GM12875 (cell line): ENCODE results near the gene WTAP.
A peak's percentile ranks its signal among the peaks of the same experiment; 100 is the strongest.
"Not testable (repeated sequence)": the region's sequence is repeated elsewhere in the genome, so short reads cannot be mapped to it uniquely, and the experiment has no call there.

ENCODE experiments used
- H3K4me3 ChIP-seq: one replicate; pipeline ENCODE4 v1.5.1; 2011; ENCODE audit warnings: low read depth, low read length, control low read depth
- TF ChIP-seq, protein P1 (sequence below): IDR thresholded peaks from 2 replicates; pipeline ENCODE4 v1.5.1; 2011; ENCODE audit warnings: low read depth, mild to moderate bottlenecking, control low read depth, inconsistent platforms, low read length, moderate library complexity, borderline replicate concordance; ENCODE audit not compliant: insufficient read depth

WTAP gene

GRCh38 chr6:159693894-159694545 is 33.3 kb upstream of the WTAP start:
- peak overlapping the region; percentile 72 for H3K4me3 ChIP-seq

GRCh38 chr6:159695984-159696383 is 31.3 kb upstream of the WTAP start:
- TF ChIP-seq, protein P1, sequence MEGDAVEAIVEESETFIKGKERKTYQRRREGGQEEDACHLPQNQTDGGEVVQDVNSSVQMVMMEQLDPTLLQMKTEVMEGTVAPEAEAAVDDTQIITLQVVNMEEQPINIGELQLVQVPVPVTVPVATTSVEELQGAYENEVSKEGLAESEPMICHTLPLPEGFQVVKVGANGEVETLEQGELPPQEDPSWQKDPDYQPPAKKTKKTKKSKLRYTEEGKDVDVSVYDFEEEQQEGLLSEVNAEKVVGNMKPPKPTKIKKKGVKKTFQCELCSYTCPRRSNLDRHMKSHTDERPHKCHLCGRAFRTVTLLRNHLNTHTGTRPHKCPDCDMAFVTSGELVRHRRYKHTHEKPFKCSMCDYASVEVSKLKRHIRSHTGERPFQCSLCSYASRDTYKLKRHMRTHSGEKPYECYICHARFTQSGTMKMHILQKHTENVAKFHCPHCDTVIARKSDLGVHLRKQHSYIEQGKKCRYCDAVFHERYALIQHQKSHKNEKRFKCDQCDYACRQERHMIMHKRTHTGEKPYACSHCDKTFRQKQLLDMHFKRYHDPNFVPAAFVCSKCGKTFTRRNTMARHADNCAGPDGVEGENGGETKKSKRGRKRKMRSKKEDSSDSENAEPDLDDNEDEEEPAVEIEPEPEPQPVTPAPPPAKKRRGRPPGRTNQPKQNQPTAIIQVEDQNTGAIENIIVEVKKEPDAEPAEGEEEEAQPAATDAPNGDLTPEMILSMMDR = no peak
- H3K4me3 ChIP-seq = no peak overlapping the region

More at GRCh38 chr6:159693894-159694545, 33.3 kb upstream of the WTAP start:
- TF ChIP-seq, protein P1 = no peak

- TF ChIP-seq, protein P1 = no peak
- H3K4me3 ChIP-seq = no peak overlapping the region
Observed at GRCh38 chr6:159700970-159701369, 26.3 kb upstream of the WTAP start.

DNA sequence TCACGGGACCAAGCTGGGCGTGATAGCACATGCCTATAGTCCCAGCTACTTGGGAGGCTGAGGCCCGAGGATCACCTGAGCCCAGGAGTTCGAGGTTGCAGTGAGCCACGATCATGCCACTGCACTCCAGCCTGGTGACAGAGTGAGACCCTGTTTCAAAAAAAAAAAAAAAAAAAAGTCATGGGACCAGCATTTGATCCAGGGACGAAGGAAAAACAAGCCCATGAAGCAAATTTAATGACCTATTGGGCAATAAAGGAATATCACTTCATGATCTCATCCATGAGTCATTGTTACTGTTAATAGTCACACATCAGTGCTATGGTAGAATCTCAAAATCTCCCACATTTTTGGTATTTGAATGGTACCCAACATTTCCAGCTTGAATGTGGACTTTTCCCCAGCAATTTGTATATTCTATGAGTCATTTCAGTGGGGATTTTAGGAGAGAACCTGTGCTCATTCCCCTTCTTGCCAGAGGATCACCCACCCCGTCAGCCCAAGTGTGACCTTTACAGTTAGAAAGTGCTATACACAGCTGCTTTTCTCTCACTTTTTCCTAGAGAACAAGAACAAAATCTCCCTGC is 25.8 kb upstream of the WTAP start:
- TF ChIP-seq, protein P1 = no peak
- no peak overlapping the region for H3K4me3 ChIP-seq

- not testable (repeated sequence) for H3K4me3 ChIP-seq
Observed at GRCh38 chr6:159710603-159711002, 16.7 kb upstream of the WTAP start.

GRCh38 chr6:159712389-159712788 is 14.9 kb upstream of the WTAP start:
- H3K4me3 ChIP-seq = not testable (repeated sequence)

- TF ChIP-seq, protein P1 = no peak
- H3K4me3 ChIP-seq = no peak overlapping the region
Observed at GRCh38 chr6:159713984-159714383, 13.3 kb upstream of the WTAP start.

- TF ChIP-seq, protein P1 = no peak
- H3K4me3 ChIP-seq = no peak overlapping the region
Observed at GRCh38 chr6:159714404-159714803, 12.9 kb upstream of the WTAP start.
